NT2/D1 (cell line): ENCODE data around the gene HOMER2.

Source experiments
- SUZ12 ChIP-seq: IDR thresholded peaks from 2 replicates; pipeline ENCODE4 v1.6.1; 2011; ENCODE audit not compliant: insufficient read length, insufficient read depth; ENCODE audit errors: extremely low read depth
- ZNF274 ChIP-seq: IDR thresholded peaks from 2 replicates; pipeline ENCODE4 v1.6.1; 2011; ENCODE audit warnings: mild to moderate bottlenecking, low read depth, low read length

GRCh38 chr15:82934100-82934880, 18.2 kb downstream of the HOMER2 start:
- TF ChIP-seq SUZ12 = no peak
- no peak for TF ChIP-seq ZNF274
